Adrenal gland (tissue), 12 donors: Measurements from ENCODE around the gene PSTK. TPM values are rescaled to one million over a fixed set of nuclear protein-coding genes. Genes with fewer than 3 reads are reported as not detected.

ENCODE experiments used
- DNase-seq, 7 donors: peaks; one replicate each; pipeline ENCODE4 v3.0.0-alpha.2; 2019 to 2020
- H3K27ac ChIP-seq, 5 donors: fragments of 200-600 bp; sonication (generic) in 4 of 5; 1 replicate in 3 of 5; 2 replicates in 2 of 5; pipeline versions ENCODE4 v1.5.1 to v1.8.0; 2016 to 2020; ENCODE audit warnings: mild to moderate bottlenecking in 1 of 5
- H3K27me3 ChIP-seq: fragments of 200-600 bp; 2 replicates; pipeline ENCODE4 v1.8.0; 2021
- H3K36me3 ChIP-seq, 2 donors: fragments of 200-600 bp; replicated peaks in 1 of 2; 1 replicate in 1 of 2; 2 replicates in 1 of 2; pipeline versions ENCODE4 v1.5.1 to v1.8.0; 2018 to 2022
- H3K4me1 ChIP-seq, 2 donors: fragments of 200-600 bp; replicated peaks in 1 of 2; 1 replicate in 1 of 2; 2 replicates in 1 of 2; pipeline versions ENCODE4 v1.5.1 to v1.8.0; 2018 to 2021
- H3K4me3 ChIP-seq, 4 donors: fragments of 200-600 bp; sonication (generic) in 3 of 4; one replicate each; pipeline ENCODE4 v1.5.1; 2016 to 2018
- H3K9me3 ChIP-seq, 3 donors: fragments of 200-600 bp; sonication (generic) in 1 of 3; replicated peaks in 1 of 3; 1 replicate in 2 of 3; 2 replicates in 1 of 3; pipeline versions ENCODE4 v1.5.1 to v1.8.0; 2016 to 2021
- CTCF ChIP-seq, 6 experiments: fragments of 450-650 bp in 4 of 6; fragments of 200-600 bp in 2 of 6; sonication (generic) in 1 of 6; IDR thresholded peaks; 1 replicate in 5 of 6; 2 replicates in 1 of 6; pipeline versions ENCODE4 v1.5.1 to v1.8.0; 2016 to 2021; ENCODE audit warnings: antibody characterized with exemption in 6 of 6, mild to moderate bottlenecking in 2 of 6, moderate library complexity in 1 of 6
- POLR2A ChIP-seq, 2 donors: fragments of 450-650 bp; IDR thresholded peaks; one replicate each; pipeline ENCODE4 v1.6.1; 2017; ENCODE audit warnings: antibody characterized with exemption in 2 of 2, mild to moderate bottlenecking in 2 of 2, moderate library complexity in 1 of 2
- WGBS, 4 donors: extraction: QIAGEN DNeasy Blood & Tissue Kit in 2 of 4; methylation state at CpG; one replicate each; pipeline versions ENCODE4 v1.1.5 to v1.1.7; 2013 to 2017; 5-methylcytosine and 5-hydroxymethylcytosine counted together
- intact Hi-C, 2 donors: fragments of 100-400 bp; cut with DNase I; formaldehyde crosslinking; loops; one replicate each; pipeline versions ENCODE4 v1.14.1 to v1.15.0; 2022 to 2023
- polyA plus RNA-seq, 3 donors: library from polyadenylated mRNA; stranded (reverse); fragments of 200-250 nt in 2 of 3; fragments of 350-450 nt in 1 of 3; fragmentation: Illumina TruSeq in 1 of 3; extraction: RNeasy Lipid Tissue Mini Kit (QIAGEN cat#74804) in 1 of 3; gene quantifications; one replicate each; pipeline ENCODE4 v1.2.3, GENCODE V29; 2013 to 2014
- total RNA-seq, 9 donors: library from RNA; depleted of rRNA in 4 of 9; stranded (reverse); fragments of >200 nt in 4 of 9; fragments of 120-200 nt in 1 of 9; fragmentation: NEBNext Ultra II Directional in 1 of 9; extraction: Animal tissue kit (Norgen Biotek cat#: 25700) in 1 of 9; gene quantifications; one replicate each; pipeline versions ENCODE4 v1.1.0 to v1.2.4, GENCODE V29; 2013 to 2023
- donor health status: healthy with polysubstance abuse.
- donor health status: Bipolar disorder and iron deficiency.
- donor health status: DM: yes; HTN: yes; CAD: no.
- donor health status: DM: no; HTN: no; CAD: no.
- donor health status: DM: no; HTN: no; CAD: no.
- donor health status: DM: yes; HTN: yes; CAD: no.

Gene PSTK
- total and polyA plus RNA-seq, 12 donors = 2.1 to 9.0 (median 6.3) TPM

- Histone ChIP-seq H3K4me1 (no peaks in the 10 kb centered on the region), H3K9me3 (no peaks in the 10 kb centered on the region), H3K27me3 (no peaks in the 10 kb centered on the region), H3K27ac (no peak overlapping the region), H3K4me3 (no peak overlapping the region), H3K36me3 (no peaks in the 10 kb centered on the region)
- no peak for TF ChIP-seq POLR2A (IDR thresholded peaks at IDR 0.05)
- TF ChIP-seq CTCF (IDR thresholded peaks at IDR 0.05) = no peak
- DNase-seq = no peak
- WGBS, 4 donors = 70 to 85% (median 78%) methylated on average over 3 of the region's 3 CpGs
- intact Hi-C loops = no loop called here
Observed at GRCh38 chr10:122968698-122969097, 11.5 kb upstream of the PSTK start.

GRCh38 chr10:122974023-122974422 lies 6.2 kb upstream of the PSTK start:
- DNase-seq = peak in 2 of 7 donors; percentile 22 to 27
- TF ChIP-seq POLR2A (IDR thresholded peaks at IDR 0.05) (no peak), CTCF (IDR thresholded peaks at IDR 0.05) (no peak)
- no peaks in the 10 kb centered on the region for H3K36me3 ChIP-seq
- H3K9me3 ChIP-seq = no peaks in the 10 kb centered on the region
- 63 to 76% (median 70%) methylated on average over 5 of the region's 5 CpGs for WGBS, 4 donors
- no peak overlapping the region for H3K27ac ChIP-seq
- H3K4me1 ChIP-seq = no peaks in the 10 kb centered on the region
- no peaks in the 10 kb centered on the region for H3K27me3 ChIP-seq
- intact Hi-C loops = no loop called here
- no peak overlapping the region for H3K4me3 ChIP-seq

- Histone ChIP-seq H3K9me3 (no peaks in the 10 kb centered on the region), H3K4me3 (no peak overlapping the region), H3K27ac (no peak overlapping the region), H3K36me3 (no peaks in the 10 kb centered on the region), H3K4me1 (peaks cover 2 to 3% of the 10 kb centered on the region in 2 donors), H3K27me3 (no peaks in the 10 kb centered on the region)
- intact Hi-C loops = no loop called here
- WGBS, 4 donors = 70 to 84% (median 80%) methylated on average over 3 of the region's 3 CpGs
- no peak for DNase-seq
- no peak for TF ChIP-seq CTCF (IDR thresholded peaks at IDR 0.05)
- TF ChIP-seq POLR2A (IDR thresholded peaks at IDR 0.05) = no peak
Observed at GRCh38 chr10:122974543-122975064, 5.6 kb upstream of the PSTK start.

GRCh38 chr10:122981066-122981464 lies 864 bp downstream of the PSTK start:
- TF ChIP-seq POLR2A (IDR thresholded peaks at IDR 0.05) (no peak), CTCF (IDR thresholded peaks at IDR 0.05) (peak; percentile 14 to 59 (median 41))
- WGBS, 4 donors = 16 to 29% (median 17%) methylated on average over 4 of the region's 4 CpGs
- intact Hi-C loops = no loop called here
- peak overlapping the region in 2 of 4 donors; percentile 22 to 83 for H3K4me3 ChIP-seq
- peak overlapping the region in 2 of 5 donors; percentile 95 to 98 for H3K27ac ChIP-seq
- H3K4me1 ChIP-seq = peaks cover 8 to 14% of the 10 kb centered on the region in 2 donors
- peak in 1 of 7 donors; percentile 8 for DNase-seq
- H3K9me3 ChIP-seq = no peaks in the 10 kb centered on the region
- no peaks in the 10 kb centered on the region for H3K36me3 ChIP-seq
- H3K27me3 ChIP-seq = no peaks in the 10 kb centered on the region
